GM12878 (cell line): Measurements from ENCODE around the gene OR2AJ1. TPM values are rescaled to one million over a fixed set of nuclear protein-coding genes. Genes with fewer than 3 reads are reported as not detected.
A peak's percentile ranks its signal among the peaks of the same experiment; 100 is the strongest.

ENCODE experiments used
- ATAC-seq: fragments of 200-7000 bp; cut with Tn5 transposase; 3 replicates; pipeline ENCODE4 v1.9.1; 2020; ENCODE audit warnings: mild to moderate bottlenecking, moderate library complexity
- BruUV-seq: library from RNA; stranded (reverse); fragments of 400-500 nt; replicated peaks from 2 replicates; lab custom pipeline; 2021; lab: Mats Ljungman, UMichigan
- CTCF ChIA-PET: fragments of 300-600 bp; sonication (Branson Sonifier 250); formaldehyde crosslinking; extraction: SDS; loops from one replicate; lab custom pipeline; 2021; ENCODE audit warnings: inconsistent platforms; lab: Yijun Ruan, JAX
- POLR2A ChIA-PET: fragments of 350-600 bp; formaldehyde crosslinking; extraction: SDS; loops from one replicate; lab custom pipeline; 2021; ENCODE audit warnings: inconsistent platforms; lab: Charles Lee
- RAD21 ChIA-PET: fragments of 300-600 bp; sonication (Branson Sonifier 250); formaldehyde crosslinking; loops from one replicate; lab custom pipeline; 2023; ENCODE audit warnings: antibody characterized with exemption; ENCODE audit not compliant: unreplicated experiment; lab: Charles Lee
- SMC1A ChIA-PET: fragments of 300-600 bp; sonication (Branson Sonifier 250); formaldehyde crosslinking; loops from one replicate; lab custom pipeline; 2023; ENCODE audit not compliant: unreplicated experiment, uncharacterized antibody; lab: Charles Lee
- DNase-seq: peaks from one replicate; pipeline ENCODE4 v3.0.0-alpha.2; 2011; ENCODE audit warnings: low read depth, low spot score
- FAIRE-seq: peaks from 3 replicates; lab custom pipeline; 2011; peaks lifted over from hg19 to GRCh38; lab: Jason Lieb, UNC
- H2AFZ ChIP-seq: 2 replicates; pipeline ENCODE4 v1.6.0; 2011; ENCODE audit warnings: low read depth, low read length, control low read depth; ENCODE audit not compliant: control insufficient read depth
- H3K27ac ChIP-seq: 2 replicates; pipeline ENCODE4 v1.5.1; 2011; ENCODE audit warnings: control low read depth; ENCODE audit not compliant: control insufficient read depth, insufficient read depth
- H3K27me3 ChIP-seq, 2 experiments: replicated peaks in 1 of 2; 2 replicates each; pipeline versions ENCODE4 v1.6.0 to v1.6.1; 2011; ENCODE audit warnings: low read length in 1 of 2; ENCODE audit not compliant: control insufficient read depth in 2 of 2, insufficient read depth in 2 of 2
- H3K36me3 ChIP-seq, 2 experiments: 2 replicates each; pipeline ENCODE4 v1.5.1; 2011; ENCODE audit warnings: low read length in 1 of 2; ENCODE audit not compliant: control insufficient read depth in 2 of 2, insufficient read depth in 2 of 2
- H3K4me1 ChIP-seq: 2 replicates; pipeline ENCODE4 v1.6.1; 2011; ENCODE audit warnings: mild to moderate bottlenecking, low read length, moderate library complexity, mixed read lengths; ENCODE audit not compliant: control insufficient read depth, insufficient read depth
- H3K4me2 ChIP-seq: 2 replicates; pipeline ENCODE4 v1.6.0; 2011; ENCODE audit warnings: control low read depth; ENCODE audit not compliant: control insufficient read depth, insufficient read depth
- H3K4me3 ChIP-seq: fragments of 200-600 bp; sonication (generic); 2 replicates; pipeline ENCODE4 v1.5.1; 2016
- H3K79me2 ChIP-seq: 2 replicates; pipeline ENCODE4 v1.6.0; 2011; ENCODE audit warnings: low read length; ENCODE audit not compliant: control insufficient read depth, insufficient read depth
- H3K9ac ChIP-seq: 2 replicates; pipeline ENCODE4 v1.8.0; 2011; ENCODE audit warnings: low read length, control low read depth, mixed read lengths; ENCODE audit not compliant: control insufficient read depth, insufficient read depth
- H3K9me3 ChIP-seq: replicated peaks from 3 replicates; pipeline ENCODE4 v1.5.1; 2011; ENCODE audit warnings: mild to moderate bottlenecking, low read length; ENCODE audit not compliant: control insufficient read depth, insufficient read depth
- H4K20me1 ChIP-seq: 2 replicates; pipeline ENCODE4 v1.6.0; 2011; ENCODE audit not compliant: control insufficient read depth, insufficient read depth
- BMI1 ChIP-seq: fragments of 450-650 bp; IDR thresholded peaks from 2 replicates; pipeline ENCODE4 v1.6.1; 2016; ENCODE audit warnings: mild to moderate bottlenecking, moderate library complexity, borderline replicate concordance
- CTCF ChIP-seq, 3 experiments: IDR thresholded peaks in 2 of 3; conservative IDR thresholded peaks in 1 of 3; 2 replicates each; pipeline ENCODE4 v1.5.1; 2011; ENCODE audit warnings: low read depth in 3 of 3, low read length in 3 of 3, mild to moderate bottlenecking in 3 of 3, control low read depth in 2 of 3, moderate library complexity in 2 of 3, inconsistent platforms in 1 of 3, mixed read lengths in 1 of 3; ENCODE audit not compliant: control insufficient read depth in 2 of 3, insufficient read depth in 1 of 3; ENCODE audit errors: extremely low read depth in 1 of 3
- NR2C1 ChIP-seq: fragments of 450-650 bp; IDR thresholded peaks from 2 replicates; pipeline ENCODE4 v1.6.1; 2017; ENCODE audit warnings: antibody characterized with exemption, mild to moderate bottlenecking, moderate library complexity
- NRF1 ChIP-seq: conservative IDR thresholded peaks from 2 replicates; pipeline ENCODE4 v1.6.1; 2011; ENCODE audit warnings: mild to moderate bottlenecking, low read depth, low read length, improper control_type of control experiment
- SMC3 ChIP-seq: IDR thresholded peaks from 2 replicates; pipeline ENCODE4 v1.6.1; 2011; ENCODE audit warnings: low read length, improper control_type of control experiment, borderline replicate concordance
- TBL1XR1 ChIP-seq: IDR thresholded peaks from 2 replicates; pipeline ENCODE4 v1.6.1; 2012; ENCODE audit warnings: low read depth, low read length, improper control_type of control experiment
- TCF3 ChIP-seq: IDR thresholded peaks from 2 replicates; pipeline ENCODE4 v1.6.1; 2012; ENCODE audit warnings: low read depth, mild to moderate bottlenecking, low read length, borderline replicate concordance; ENCODE audit not compliant: insufficient read depth
- WGBS: methylation state at CpG from one replicate; pipeline ENCODE4 v1.1.6; 2016; ENCODE audit warnings: low lambda C conversion rate; ENCODE audit not compliant: insufficient replicate concordance, insufficient coverage; ENCODE audit errors: missing lambda C conversion rate; 5-methylcytosine and 5-hydroxymethylcytosine counted together
- in situ Hi-C: fragments of 300-500 bp; cut with MboI; formaldehyde crosslinking; loops from 9 replicates; pipeline ENCODE4 v1.14.3; 2018; ENCODE audit warnings: mixed read lengths
- intact Hi-C: fragments of 100-400 bp; cut with micrococcal nuclease; formaldehyde crosslinking; loops from one replicate; pipeline ENCODE4 v1.14.2; 2022; ENCODE audit not compliant: unreplicated experiment
- polyA plus RNA-seq, 11 experiments: library from polyadenylated mRNA; depleted of rRNA in 4 of 11; unstranded in 6 of 11; stranded (reverse) in 5 of 11; fragments of >200 nt; fragmentation: Nextera tagmentation in 4 of 11; fragmentation: Illumina TruSeq in 1 of 11; extraction: Ambion mirVana in 4 of 11; extraction: Trizol in 1 of 11; gene quantifications; 1 replicate in 1 of 11; 2 replicates in 10 of 11; pipeline versions ENCODE4 v1.2.1 to v1.2.3, GENCODE V29; 2011 to 2016; ENCODE audit warnings: inconsistent platforms in 2 of 11, missing spikeins in 2 of 11, low read depth in 1 of 11
- total RNA-seq, 4 experiments: library from RNA; depleted of rRNA in 3 of 4; stranded (reverse); fragments of >200 nt in 3 of 4; fragmentation: Illumina TruSeq in 1 of 4; extraction: Trizol in 1 of 4; gene quantifications; 2 replicates each; pipeline versions ENCODE4 v1.2.1 to v1.2.3, GENCODE V29; 2013 to 2021

Gene OR2AJ1
- total and polyA plus RNA-seq, 10 of the 15 experiments (the other 5 are each of a cell fraction or from before 2014, with no cell fraction given): not detected

- H2AFZ ChIP-seq: no peak overlapping the region
- ATAC-seq: no peak
- no peaks in the 10 kb centered on the region for H3K4me1 ChIP-seq
- H3K4me2 ChIP-seq: peak overlapping the region; percentile 42; the same call in 1 of the 2 replicates
- H3K36me3 ChIP-seq: no peaks in the 10 kb centered on the region
- BruUV-seq: no TSS peak
- no peaks in the 10 kb centered on the region for H3K27me3 ChIP-seq
- H3K9me3 ChIP-seq: no peaks in the 10 kb centered on the region
- H4K20me1 ChIP-seq: no peaks in the 10 kb centered on the region
- FAIRE-seq: no peak
- TF ChIP-seq SMC3 (no peak), CTCF (IDR thresholded peaks at IDR 0.05 in 2 of 3, conservative IDR thresholded peaks at IDR 0.05 in 1 of 3; ENCODE audit: control insufficient read depth in 2 of 3, extremely low read depth in 1 of 3, insufficient read depth in 1 of 3, low read depth in 3 of 3, low read length in 3 of 3) (no peak), NRF1 (no peak), TCF3 (no peak), TBL1XR1 (no peak), NR2C1 (no peak), BMI1 (no peak)
- CTCF ChIA-PET: interaction anchor here (1.0 kb wide), 1 partner anchor 39 kb away, joined by 3 read pairs; no protein-coding TSS in a partner anchor
- H3K9ac ChIP-seq: no peak overlapping the region
- RAD21 ChIA-PET: no interaction called here
- 7% methylated on average over 7 of the region's 7 CpGs for WGBS
- intact Hi-C loops (no loop called here), in situ Hi-C loops (no loop called here)
- H3K27ac ChIP-seq: no peak overlapping the region
- no peaks in the 10 kb centered on the region for H3K79me2 ChIP-seq
- SMC1A ChIA-PET: interaction anchor here (0.9 kb wide), 1 partner anchor 9 kb away, joined by 3 read pairs; no protein-coding TSS in a partner anchor
- POLR2A ChIA-PET: no interaction called here
- H3K4me3 ChIP-seq: no peak overlapping the region
- DNase-seq: no peak
These were observed 18.1 kb upstream of the OR2AJ1 start for GRCh38 chr1:247906504-247907047.
